OCI-LY7 (cell line): ENCODE measurements around the gene RALB. TPM values are rescaled to one million over a fixed set of nuclear protein-coding genes. Genes with fewer than 3 reads are reported as not detected.
"Not testable (repeated sequence)": the region's sequence is repeated elsewhere in the genome, so short reads cannot be mapped to it uniquely, and the experiment has no call there.

Experiments used
- BruUV-seq: library from RNA; stranded (reverse); fragments of 400-500 nt; replicated peaks from 2 replicates; lab custom pipeline; 2021; lab: Mats Ljungman, UMichigan
- CTCF ChIA-PET: fragments of 300-600 bp; sonication (Branson Sonifier 250); formaldehyde crosslinking; loops from one replicate; lab custom pipeline; 2022; ENCODE audit warnings: antibody characterized with exemption; ENCODE audit not compliant: unreplicated experiment; lab: Charles Lee
- POLR2A ChIA-PET: fragments of 300-600 bp; sonication (Branson Sonifier 250); formaldehyde crosslinking; loops from one replicate; lab custom pipeline; 2022; ENCODE audit warnings: antibody characterized with exemption; lab: Charles Lee
- DNase-seq: peaks from one replicate; pipeline ENCODE4 v3.0.0-alpha.2; 2015; ENCODE audit warnings: low spot score
- H2AFZ ChIP-seq: fragments of 200-600 bp; sonication (generic), shearing (Covaris generic); 2 replicates; pipeline ENCODE4 v1.6.1; 2014; ENCODE audit warnings: mild to moderate bottlenecking, antibody characterized with exemption, low read length, moderate library complexity
- H3K27ac ChIP-seq: fragments of 200-600 bp; sonication (generic); 2 replicates; pipeline ENCODE4 v1.5.1; 2014; ENCODE audit warnings: mixed run types, low read depth, mild to moderate bottlenecking, moderate library complexity, low read length, inconsistent platforms; ENCODE audit not compliant: poor library complexity, severe bottlenecking
- H3K36me3 ChIP-seq: fragments of 200-600 bp; sonication (generic); 2 replicates; pipeline ENCODE4 v1.6.1; 2014; ENCODE audit warnings: mild to moderate bottlenecking, antibody characterized with exemption, low read length, moderate library complexity, mixed read lengths; ENCODE audit not compliant: insufficient read depth
- H3K4me1 ChIP-seq: fragments of 200-600 bp; sonication (generic); 2 replicates; pipeline ENCODE4 v1.5.1; 2014; ENCODE audit warnings: mild to moderate bottlenecking, low read length; ENCODE audit not compliant: insufficient read depth, poor library complexity, severe bottlenecking
- H3K4me2 ChIP-seq: fragments of 200-600 bp; sonication (generic); 2 replicates; pipeline ENCODE4 v1.6.1; 2014; ENCODE audit warnings: mild to moderate bottlenecking, low read length
- H3K4me3 ChIP-seq: fragments of 200-600 bp; sonication (generic); 2 replicates; pipeline ENCODE4 v1.5.1; 2014; ENCODE audit warnings: mild to moderate bottlenecking, low read depth, low read length; ENCODE audit not compliant: poor library complexity, severe bottlenecking
- H3K79me2 ChIP-seq: fragments of 200-600 bp; sonication (generic); 2 replicates; pipeline ENCODE4 v1.6.1; 2016; ENCODE audit warnings: low read depth, mild to moderate bottlenecking, low read length, moderate library complexity, mixed read lengths; ENCODE audit not compliant: insufficient read depth
- H3K9me2 ChIP-seq: fragments of 200-600 bp; sonication (generic); 2 replicates; pipeline ENCODE4 v1.6.1; 2016; ENCODE audit warnings: mild to moderate bottlenecking, low read length, mixed read lengths; ENCODE audit not compliant: insufficient read depth
- H3K9me3 ChIP-seq: fragments of 200-600 bp; sonication (generic); 2 replicates; pipeline ENCODE4 v1.6.1; 2014; ENCODE audit warnings: mild to moderate bottlenecking, mixed run types, low read length, mixed read lengths
- H4K20me1 ChIP-seq: fragments of 200-600 bp; sonication (generic); 2 replicates; pipeline ENCODE4 v1.6.1; 2014; ENCODE audit warnings: mild to moderate bottlenecking, antibody characterized with exemption, low read length, moderate library complexity, mixed read lengths; ENCODE audit not compliant: insufficient read depth
- CTCF ChIP-seq: fragments of 200-600 bp; sonication (generic); conservative IDR thresholded peaks from 2 replicates; pipeline ENCODE4 v1.5.1; 2014; ENCODE audit warnings: mild to moderate bottlenecking, antibody characterized with exemption, low read length, moderate library complexity, mixed read lengths
- EZH2phosphoT487 ChIP-seq: fragments of 200-600 bp; sonication (generic); IDR thresholded peaks from 2 replicates; pipeline ENCODE4 v1.6.1; 2018; ENCODE audit warnings: low read depth, borderline replicate concordance, mild to moderate bottlenecking, mixed run types, antibody characterized with exemption, low read length, moderate library complexity, mixed read lengths
- intact Hi-C: fragments of 100-400 bp; cut with micrococcal nuclease; formaldehyde crosslinking; loops from one replicate; pipeline ENCODE4 v1.10.0; 2022; ENCODE audit not compliant: unreplicated experiment
- total RNA-seq, 2 experiments: library from RNA; depleted of rRNA in 1 of 2; stranded (reverse); fragments of >200 nt in 1 of 2; shearing (Covaris generic) in 1 of 2; gene quantifications; 2 replicates each; pipeline ENCODE4 v1.2.3, GENCODE V29; 2014 to 2022

Gene RALB
- total RNA-seq, 2 experiments from 2014 or later = 16.2 to 23.6 TPM

- Histone ChIP-seq H3K79me2 (no peaks in the 10 kb centered on the region), H3K4me3 (no peak overlapping the region), H3K9me3 (no peaks in the 10 kb centered on the region), H3K9me2 (no peaks in the 10 kb centered on the region), H4K20me1 (no peaks in the 10 kb centered on the region), H2AFZ (peak overlapping the region; percentile 84; the same call in 1 of the 2 replicates), H3K27ac (no peak overlapping the region), H3K36me3 (no peaks in the 10 kb centered on the region), H3K4me1 (peaks cover 34% of the 10 kb centered on the region), H3K4me2 (peak overlapping the region; percentile 39; the same call in 1 of the 2 replicates)
- intact Hi-C loops = no loop called here
- ChIA-PET CTCF (no interaction called here), POLR2A (interaction anchor here (0.6 to 1.5 kb wide), 3 partner anchors 10 to 700 kb away, joined by 3 to 7 read pairs (median 5); no protein-coding TSS in a partner anchor)
- BruUV-seq = no TSS peak
- no peak for DNase-seq
- TF ChIP-seq EZH2phosphoT487 (no peak), CTCF (no peak)
Measured at GRCh38 chr2:120308038-120308910, 55.6 kb downstream of the RALB start.

GRCh38 chr2:120310136-120310535, 57.5 kb downstream of the RALB start:
- ChIA-PET CTCF (interaction anchor here (1.1 kb wide), 1 partner anchor 135 kb away, joined by 3 read pairs; no protein-coding TSS in a partner anchor), POLR2A (interaction anchor here (0.9 to 1.2 kb wide), 2 partner anchors 85 to 91 kb away, joined by 5 read pairs; no protein-coding TSS in a partner anchor)
- peak overlapping the region; percentile 68; the same call in 1 of the 2 replicates for H2AFZ ChIP-seq
- H3K9me3 ChIP-seq = no peaks in the 10 kb centered on the region
- no peaks in the 10 kb centered on the region for H4K20me1 ChIP-seq
- no peaks in the 10 kb centered on the region for H3K36me3 ChIP-seq
- peaks cover 34% of the 10 kb centered on the region for H3K4me1 ChIP-seq
- peak overlapping the region; percentile 61 for H3K4me2 ChIP-seq
- no peaks in the 10 kb centered on the region for H3K79me2 ChIP-seq
- peak overlapping the region; percentile 20 for H3K4me3 ChIP-seq
- intact Hi-C loops = loop anchor here (1.0 to 5.0 kb wide), 4 partner anchors 80 to 608 kb away; partner anchors contain the start of gene EPB41L5
- peak; percentile 60 for DNase-seq
- TF ChIP-seq CTCF (no peak), EZH2phosphoT487 (no peak)
- H3K9me2 ChIP-seq = no peaks in the 10 kb centered on the region
- BruUV-seq = no TSS peak
- H3K27ac ChIP-seq = peak overlapping the region; percentile 51

- H4K20me1 ChIP-seq, H3K4me3 ChIP-seq, H3K36me3 ChIP-seq, H3K79me2 ChIP-seq, DNase-seq, H3K9me2 ChIP-seq, H3K9me3 ChIP-seq, BruUV-seq: not testable (repeated sequence)
- POLR2A ChIA-PET = interaction anchor here (1.0 to 1.2 kb wide), 3 partner anchors 58 to 134 kb away, joined by 3 to 5 read pairs (median 3); partner anchors contain the start of gene RALB
- H3K4me1 ChIP-seq = peaks cover 34% of the 10 kb centered on the region
- H3K27ac ChIP-seq = peak overlapping the region; percentile 51
- peak overlapping the region; percentile 61 for H3K4me2 ChIP-seq
- CTCF ChIA-PET = interaction anchor here (1.1 to 1.2 kb wide), 2 partner anchors 64 to 136 kb away, joined by 3 read pairs; no protein-coding TSS in a partner anchor
- intact Hi-C loops = loop anchor here (1.0 to 5.0 kb wide), 4 partner anchors 81 to 609 kb away; partner anchors contain the start of gene EPB41L5
- H2AFZ ChIP-seq = peak overlapping the region; percentile 68; the same call in 1 of the 2 replicates
Measured at GRCh38 chr2:120310841-120311240, 58.2 kb downstream of the RALB start.
